RWPE2 (cell line): Measurements from ENCODE around the gene UQCC2.
A peak's percentile ranks its signal among the peaks of the same experiment; 100 is the strongest.

ENCODE experiments used
- ATAC-seq: fragments of 200-7000 bp; cut with Tn5 transposase; 3 replicates; pipeline ENCODE4 v1.9.1; 2021; ENCODE audit warnings: low read depth
- DNase-seq: peaks from one replicate; pipeline ENCODE4 v3.0.0-alpha.2; 2020; ENCODE audit warnings: low spot score
- H3K27ac ChIP-seq: fragments of 450-650 bp; 2 replicates; pipeline ENCODE4 v1.5.1; 2017; ENCODE audit warnings: mild to moderate bottlenecking; ENCODE audit not compliant: poor library complexity, severe bottlenecking
- H3K27me3 ChIP-seq: fragments of 250-450 bp; sonication (Bioruptor Pico); 2 replicates; pipeline ENCODE4 v1.5.1; 2021; ENCODE audit warnings: mild to moderate bottlenecking, moderate library complexity; ENCODE audit not compliant: insufficient read depth, poor library complexity, severe bottlenecking
- H3K36me3 ChIP-seq: fragments of 250-450 bp; sonication (Bioruptor Pico); 2 replicates; pipeline ENCODE4 v1.5.1; 2020; ENCODE audit warnings: low read depth, mild to moderate bottlenecking, moderate library complexity
- H3K4me1 ChIP-seq: fragments of 250-450 bp; sonication (Bioruptor Pico); 2 replicates; pipeline ENCODE4 v1.5.1; 2021; ENCODE audit warnings: mild to moderate bottlenecking, moderate library complexity; ENCODE audit not compliant: insufficient read depth, poor library complexity, severe bottlenecking
- H3K4me3 ChIP-seq: fragments of 250-450 bp; sonication (Bioruptor Pico); 2 replicates; pipeline ENCODE4 v1.5.1; 2021; ENCODE audit warnings: mild to moderate bottlenecking, moderate library complexity; ENCODE audit not compliant: severe bottlenecking
- H3K9me3 ChIP-seq: fragments of 250-450 bp; sonication (Bioruptor Pico); 2 replicates; pipeline ENCODE4 v1.5.1; 2021; ENCODE audit warnings: mild to moderate bottlenecking, moderate library complexity; ENCODE audit not compliant: severe bottlenecking
- CTCF ChIP-seq: fragments of 450-650 bp; IDR thresholded peaks from one replicate; pipeline ENCODE4 v1.5.1; 2017; ENCODE audit warnings: mild to moderate bottlenecking, moderate library complexity; ENCODE audit not compliant: poor library complexity, severe bottlenecking

UQCC2 gene

GRCh38 chr6:33711140-33712129, at the start of gene UQCC2:
UQCC2 (minus strand) TSS chr6:33711700; CDS start chr6:33711686, 14 bp downstream.
- H3K36me3 ChIP-seq = peaks cover 41% of the 10 kb centered on the region
- peak within 1 kb of the TSS; percentile 70 for H3K4me3 ChIP-seq
- no peaks in the 10 kb centered on the region for H3K9me3 ChIP-seq
- H3K27me3 ChIP-seq = no peaks in the 10 kb centered on the region
- H3K4me1 ChIP-seq = peaks cover 6% of the 10 kb centered on the region
- DNase-seq = peak; percentile 97
- ATAC-seq = peak; percentile 92
- TF ChIP-seq CTCF = peak; percentile 89
- H3K27ac ChIP-seq = peak within 1 kb of the TSS; percentile 74

- no peak for TF ChIP-seq CTCF
- ATAC-seq (no peak), DNase-seq (no peak)
- Histone ChIP-seq H3K4me1 (peaks cover 9% of the 10 kb centered on the region), H3K9me3 (no peaks in the 10 kb centered on the region), H3K27me3 (no peaks in the 10 kb centered on the region), H3K36me3 (no peaks in the 10 kb centered on the region), H3K4me3 (no peak overlapping the region), H3K27ac (no peak overlapping the region)
Measured at GRCh38 chr6:33759887-33760629, 48.6 kb upstream of the UQCC2 start.

GRCh38 chr6:33758815-33759216, 47.3 kb upstream of the UQCC2 start:
- no peaks in the 10 kb centered on the region for H3K36me3 ChIP-seq
- DNase-seq = no peak
- no peak overlapping the region for H3K4me3 ChIP-seq
- peak; percentile 52 for ATAC-seq
- no peak for TF ChIP-seq CTCF
- no peaks in the 10 kb centered on the region for H3K9me3 ChIP-seq
- H3K27ac ChIP-seq = no peak overlapping the region
- H3K4me1 ChIP-seq = peaks cover 9% of the 10 kb centered on the region
- no peaks in the 10 kb centered on the region for H3K27me3 ChIP-seq

- Histone ChIP-seq H3K9me3 (no peaks in the 10 kb centered on the region), H3K36me3 (no peaks in the 10 kb centered on the region), H3K4me1 (peaks cover 9% of the 10 kb centered on the region), H3K27me3 (no peaks in the 10 kb centered on the region), H3K4me3 (no peak overlapping the region), H3K27ac (no peak overlapping the region)
- ATAC-seq = no peak
- no peak for DNase-seq
- TF ChIP-seq CTCF = no peak
Measured at GRCh38 chr6:33757906-33758305, 46.4 kb upstream of the UQCC2 start.
